ENCODE measurements around the gene USP17L15.
"Not testable (repeated sequence)": the region's sequence is repeated elsewhere in the genome, so short reads cannot be mapped to it uniquely, and the experiment has no call there.

DNA sequence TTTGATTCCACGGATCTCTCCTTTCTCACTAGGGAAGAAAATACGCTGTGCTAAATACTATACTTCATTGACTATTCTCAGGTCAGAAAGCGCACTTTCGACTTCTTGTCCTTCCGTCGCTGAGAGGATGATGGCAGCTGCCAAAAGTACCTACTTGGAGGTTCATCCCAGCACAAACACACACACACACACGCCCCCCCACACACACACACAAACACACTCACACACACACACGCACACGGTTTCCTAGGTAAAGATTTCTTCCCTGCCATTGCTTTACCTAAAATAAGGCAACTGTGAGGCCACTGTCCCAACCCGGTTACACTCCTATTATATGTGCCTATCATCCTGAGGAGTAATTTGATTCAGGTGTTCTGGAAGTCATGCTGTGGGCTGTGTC lies 37.5 kb downstream of the USP17L15 start:
- TF ChIP-seq, protein P1, sequence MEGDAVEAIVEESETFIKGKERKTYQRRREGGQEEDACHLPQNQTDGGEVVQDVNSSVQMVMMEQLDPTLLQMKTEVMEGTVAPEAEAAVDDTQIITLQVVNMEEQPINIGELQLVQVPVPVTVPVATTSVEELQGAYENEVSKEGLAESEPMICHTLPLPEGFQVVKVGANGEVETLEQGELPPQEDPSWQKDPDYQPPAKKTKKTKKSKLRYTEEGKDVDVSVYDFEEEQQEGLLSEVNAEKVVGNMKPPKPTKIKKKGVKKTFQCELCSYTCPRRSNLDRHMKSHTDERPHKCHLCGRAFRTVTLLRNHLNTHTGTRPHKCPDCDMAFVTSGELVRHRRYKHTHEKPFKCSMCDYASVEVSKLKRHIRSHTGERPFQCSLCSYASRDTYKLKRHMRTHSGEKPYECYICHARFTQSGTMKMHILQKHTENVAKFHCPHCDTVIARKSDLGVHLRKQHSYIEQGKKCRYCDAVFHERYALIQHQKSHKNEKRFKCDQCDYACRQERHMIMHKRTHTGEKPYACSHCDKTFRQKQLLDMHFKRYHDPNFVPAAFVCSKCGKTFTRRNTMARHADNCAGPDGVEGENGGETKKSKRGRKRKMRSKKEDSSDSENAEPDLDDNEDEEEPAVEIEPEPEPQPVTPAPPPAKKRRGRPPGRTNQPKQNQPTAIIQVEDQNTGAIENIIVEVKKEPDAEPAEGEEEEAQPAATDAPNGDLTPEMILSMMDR (IDR thresholded peaks at IDR 0.05 in 4 of 5, conservative IDR thresholded peaks at IDR 0.05 in 1 of 5): not testable (repeated sequence)
- not testable (repeated sequence) for TF ChIP-seq POLR2A (IDR thresholded peaks at IDR 0.05)
